Endothelial cell of umbilical vein (primary cell): ENCODE results near the gene CHST11. TPM values are rescaled to one million over a fixed set of nuclear protein-coding genes. Genes with fewer than 3 reads are reported as not detected.

Experiments used
- BruUV-seq: library from RNA; stranded (reverse); fragments of 400-500 nt; replicated peaks from 2 replicates; lab custom pipeline; 2021; lab: Mats Ljungman, UMichigan
- CTCF ChIA-PET: fragments of 300-600, 350-600 bp; sonication (Branson Sonifier 250); formaldehyde crosslinking; loops from one replicate; lab custom pipeline; 2021; ENCODE audit warnings: antibody characterized with exemption, inconsistent platforms; lab: Charles Lee
- POLR2A ChIA-PET: fragments of 300-600, 350-600 bp; sonication (Branson Sonifier 250); formaldehyde crosslinking; loops from one replicate; lab custom pipeline; 2021; ENCODE audit warnings: antibody characterized with exemption, inconsistent platforms; lab: Charles Lee
- DNase-seq: peaks from one replicate; pipeline ENCODE4 v3.0.0-alpha.2; 2011; ENCODE audit warnings: low read depth, low spot score
- FAIRE-seq: peaks from 2 replicates; lab custom pipeline; 2011; peaks lifted over from hg19 to GRCh38; lab: Jason Lieb, UNC
- H2AFZ ChIP-seq: 2 replicates; pipeline ENCODE4 v1.6.0; 2012; ENCODE audit warnings: low read depth, low read length, control low read depth, inconsistent platforms
- H3K27ac ChIP-seq: 2 replicates; pipeline ENCODE4 v1.5.1; 2011; ENCODE audit warnings: low read depth, mild to moderate bottlenecking, control low read depth, low read length, moderate library complexity; ENCODE audit not compliant: insufficient read depth
- H3K27me3 ChIP-seq, 2 experiments: 2 replicates each; pipeline versions ENCODE4 v1.6.0 to v1.6.1; 2011; ENCODE audit warnings: low read length in 2 of 2, mixed read lengths in 1 of 2; ENCODE audit not compliant: control insufficient read depth in 2 of 2, insufficient read depth in 2 of 2
- H3K36me3 ChIP-seq, 2 experiments: 2 replicates in 1 of 2; 3 replicates in 1 of 2; pipeline ENCODE4 v1.5.1; 2011; ENCODE audit warnings: low read length in 2 of 2, mild to moderate bottlenecking in 1 of 2, moderate library complexity in 1 of 2; ENCODE audit not compliant: control insufficient read depth in 2 of 2, insufficient read depth in 2 of 2; ENCODE audit errors: extremely low read depth in 1 of 2
- H3K4me1 ChIP-seq: 3 replicates; pipeline ENCODE4 v1.5.1; 2011; ENCODE audit warnings: mild to moderate bottlenecking, low read length; ENCODE audit not compliant: control insufficient read depth, insufficient read depth; ENCODE audit errors: extremely low read depth
- H3K4me2 ChIP-seq: 2 replicates; pipeline ENCODE4 v1.6.1; 2011; ENCODE audit warnings: low read length, control low read depth, mixed read lengths; ENCODE audit not compliant: insufficient read depth
- H3K4me3 ChIP-seq, 3 experiments: fragments of 200-600 bp in 1 of 3; sonication (generic), shearing (Covaris generic) in 1 of 3; replicated peaks in 1 of 3; 2 replicates each; pipeline ENCODE4 v1.5.1; 2011 to 2016; ENCODE audit warnings: control low read depth in 3 of 3, low read length in 3 of 3, mild to moderate bottlenecking in 2 of 3, inconsistent platforms in 1 of 3, low read depth in 1 of 3, moderate library complexity in 1 of 3; ENCODE audit not compliant: insufficient read depth in 1 of 3
- H3K79me2 ChIP-seq: 2 replicates; pipeline ENCODE4 v1.6.0; 2012; ENCODE audit warnings: low read length, inconsistent platforms; ENCODE audit not compliant: control insufficient read depth, insufficient read depth
- H3K9ac ChIP-seq: replicated peaks from 2 replicates; pipeline ENCODE3; 2011; ENCODE audit warnings: low read length, control low read depth; ENCODE audit not compliant: insufficient read depth; ENCODE audit errors: extremely low read depth
- H3K9me1 ChIP-seq: replicated peaks from 3 replicates; pipeline ENCODE4 v1.6.0; 2011; ENCODE audit warnings: mild to moderate bottlenecking, low read length; ENCODE audit not compliant: control insufficient read depth, insufficient read depth; ENCODE audit errors: extremely low read depth
- H3K9me3 ChIP-seq: replicated peaks from 2 replicates; pipeline ENCODE4 v1.5.1; 2012; ENCODE audit warnings: low read length, inconsistent platforms; ENCODE audit not compliant: control insufficient read depth, insufficient read depth
- H4K20me1 ChIP-seq: replicated peaks from 2 replicates; pipeline ENCODE3; 2011; ENCODE audit warnings: mild to moderate bottlenecking, low read length; ENCODE audit not compliant: control insufficient read depth, insufficient read depth; ENCODE audit errors: extremely low read depth
- CTCF ChIP-seq, 2 donors: IDR thresholded peaks; 1 replicate in 1 of 2; 2 replicates in 1 of 2; pipeline ENCODE4 v1.5.1; 2011; ENCODE audit warnings: low read length in 2 of 2, mild to moderate bottlenecking in 2 of 2, moderate library complexity in 2 of 2, control low read depth in 1 of 2, inconsistent platforms in 1 of 2, low read depth in 1 of 2; ENCODE audit not compliant: insufficient read depth in 1 of 2; ENCODE audit errors: extremely low read depth in 1 of 2
- EZH2 ChIP-seq: IDR thresholded peaks from 2 replicates; pipeline ENCODE4 v1.6.1; 2012; ENCODE audit warnings: borderline replicate concordance, low read depth, mild to moderate bottlenecking, moderate library complexity, low read length, inconsistent platforms; ENCODE audit not compliant: severe bottlenecking
- FOS ChIP-seq: IDR thresholded peaks from 2 replicates; pipeline ENCODE4 v1.6.1; 2011; ENCODE audit warnings: mild to moderate bottlenecking, low read length, moderate library complexity, borderline replicate concordance; ENCODE audit not compliant: insufficient read depth
- GATA2 ChIP-seq: IDR thresholded peaks from 2 replicates; pipeline ENCODE4 v1.7.0; 2011; ENCODE audit warnings: low read depth, mild to moderate bottlenecking, moderate library complexity, mixed read lengths, low read length; ENCODE audit not compliant: insufficient read length, insufficient read depth
- JUN ChIP-seq: IDR thresholded peaks from 2 replicates; pipeline ENCODE4 v1.6.1; 2011; ENCODE audit warnings: borderline replicate concordance, low read depth; ENCODE audit not compliant: insufficient read length, insufficient read depth
- MAX ChIP-seq: IDR thresholded peaks from 2 replicates; pipeline ENCODE4 v1.6.1; 2011; ENCODE audit not compliant: insufficient read depth, insufficient read length
- MYC ChIP-seq: IDR thresholded peaks from one replicate; pipeline ENCODE4 v1.6.1; 2011; ENCODE audit warnings: mild to moderate bottlenecking, low read depth, low read length
- POLR2A ChIP-seq: IDR thresholded peaks from 2 replicates; pipeline ENCODE4 v1.6.1; 2012; ENCODE audit warnings: low read depth, mild to moderate bottlenecking, control low read depth, low read length
- POLR2AphosphoS5 ChIP-seq: IDR thresholded peaks from 2 replicates; pipeline ENCODE4 v1.6.1; 2012; ENCODE audit warnings: low read depth, mild to moderate bottlenecking, control low read depth, low read length, moderate library complexity; ENCODE audit not compliant: insufficient read depth
- dilution Hi-C: fragments of 300-500 bp; cut with MboI; formaldehyde crosslinking; loops from one replicate; pipeline ENCODE4 v1.15.0; 2019; ENCODE audit warnings: low sequenced_read_pairs; ENCODE audit not compliant: extremely low pct_ligation_motif_present
- intact Hi-C: fragments of 100-400 bp; cut with micrococcal nuclease; formaldehyde crosslinking; loops from one replicate; pipeline ENCODE4 v1.10.0; 2022
- polyA plus RNA-seq, 4 experiments: library from polyadenylated mRNA; depleted of rRNA in 3 of 4; stranded (reverse) in 3 of 4; unstranded in 1 of 4; fragments of >200 nt; gene quantifications; 2 replicates each; pipeline versions ENCODE4 v1.2.1 to v1.2.3, GENCODE V29; 2011 to 2012; ENCODE audit warnings: missing spikeins in 1 of 4
- total RNA-seq: library from RNA; stranded (reverse); gene quantifications from 2 replicates; pipeline ENCODE4 v1.2.3, GENCODE V29; 2021

CHST11 gene
- total and polyA plus RNA-seq, 2 donors (not counting 3 experiments of a cell fraction or from before 2014, with no cell fraction given), result 19.7 to 20.9 TPM

GRCh38 chr12:104632724-104633201 lies 176.0 kb downstream of the CHST11 start:
- Histone ChIP-seq H4K20me1 (no peaks in the 10 kb centered on the region), H3K9ac (no peak overlapping the region), H3K79me2 (no peaks in the 10 kb centered on the region), H3K9me1 (no peaks in the 10 kb centered on the region), H3K9me3 (no peaks in the 10 kb centered on the region), H3K4me1 (no peaks in the 10 kb centered on the region), H2AFZ (no peak overlapping the region), H3K4me2 (no peak overlapping the region), H3K36me3 (no peaks in the 10 kb centered on the region), H3K4me3 (no peak overlapping the region), H3K27me3 (no peaks in the 10 kb centered on the region), H3K27ac (no peak overlapping the region)
- POLR2A ChIA-PET, result no interaction called here
- dilution Hi-C loops (no loop called here), intact Hi-C loops (no loop called here)
- no peak for FAIRE-seq
- DNase-seq, result no peak
- BruUV-seq, result no TSS peak
- CTCF ChIA-PET, result interaction anchor here (2.8 kb wide), 1 partner anchor 11 kb away, joined by 8 read pairs; no protein-coding TSS in a partner anchor
- no peak for TF ChIP-seq CTCF (IDR thresholded peaks at IDR 0.05; ENCODE audit: extremely low read depth in 1 of 2, insufficient read depth in 1 of 2, low read depth in 1 of 2, low read length in 2 of 2)

- no TSS peak for BruUV-seq
- Histone ChIP-seq H3K27ac (no peak overlapping the region), H3K4me3 (no peak overlapping the region), H3K9me1 (no peaks in the 10 kb centered on the region), H3K4me1 (no peaks in the 10 kb centered on the region), H3K9me3 (no peaks in the 10 kb centered on the region), H3K9ac (no peak overlapping the region), H3K36me3 (no peaks in the 10 kb centered on the region), H3K79me2 (no peaks in the 10 kb centered on the region), H4K20me1 (no peaks in the 10 kb centered on the region), H2AFZ (no peak overlapping the region), H3K4me2 (no peak overlapping the region), H3K27me3 (no peaks in the 10 kb centered on the region)
- FAIRE-seq (no peak), DNase-seq (no peak)
- TF ChIP-seq EZH2 (no peak), JUN (no peak), MAX (no peak), POLR2AphosphoS5 (no peak), POLR2A (no peak), GATA2 (no peak), CTCF (IDR thresholded peaks at IDR 0.05; ENCODE audit: extremely low read depth in 1 of 2, insufficient read depth in 1 of 2, low read depth in 1 of 2, low read length in 2 of 2) (no peak), FOS (no peak), MYC (no peak)
- dilution Hi-C loops (no loop called here), intact Hi-C loops (no loop called here)
- CTCF ChIA-PET, result interaction anchor here (1.2 to 2.8 kb wide), 3 partner anchors 10 to 252 kb away, joined by 4 to 8 read pairs (median 4); no protein-coding TSS in a partner anchor
- POLR2A ChIA-PET, result no interaction called here
Measured at GRCh38 chr12:104634044-104634443, 177.3 kb downstream of the CHST11 start.
